ENCODE results near the gene LDAH. TPM values are rescaled to one million over a fixed set of nuclear protein-coding genes. Genes with fewer than 3 reads are reported as not detected.

Gene LDAH
- polyA plus RNA-seq, 1 donor from 2014 or later = 15.4 TPM

DNA sequence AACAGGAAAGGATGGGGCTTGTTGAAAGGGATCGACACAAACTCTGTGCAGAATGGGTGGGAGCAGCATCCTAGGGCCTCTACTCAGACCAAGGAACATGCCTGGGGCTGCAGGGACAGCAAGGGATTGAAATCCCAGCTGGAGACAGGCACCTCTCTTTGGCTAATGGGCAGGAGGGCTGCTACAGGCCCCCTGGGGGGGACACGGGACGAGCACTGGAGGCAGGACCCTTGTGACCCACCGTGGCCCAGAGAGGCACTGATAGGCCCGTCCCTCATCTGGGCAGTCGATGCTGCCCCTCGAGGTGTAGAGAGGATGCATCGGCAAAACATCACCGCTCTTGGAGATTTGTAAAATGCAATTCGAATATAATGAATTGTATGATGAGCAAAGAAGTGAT is 177.1 kb downstream of the LDAH start:
- no peak overlapping the region for H3K4me3 Mint-ChIP-seq
- peaks cover 6% of the 10 kb centered on the region for H3K36me3 Mint-ChIP-seq
- no peaks in the 10 kb centered on the region for H3K9me3 Mint-ChIP-seq
- peaks cover 32 to 34% (median 32%) of the 10 kb centered on the region in 3 donors for H3K4me1 Mint-ChIP-seq
- peak overlapping the region in 1 of 3 donors; percentile 42 for H3K27ac Mint-ChIP-seq
- no peaks in the 10 kb centered on the region for H3K27me3 Mint-ChIP-seq

DNA sequence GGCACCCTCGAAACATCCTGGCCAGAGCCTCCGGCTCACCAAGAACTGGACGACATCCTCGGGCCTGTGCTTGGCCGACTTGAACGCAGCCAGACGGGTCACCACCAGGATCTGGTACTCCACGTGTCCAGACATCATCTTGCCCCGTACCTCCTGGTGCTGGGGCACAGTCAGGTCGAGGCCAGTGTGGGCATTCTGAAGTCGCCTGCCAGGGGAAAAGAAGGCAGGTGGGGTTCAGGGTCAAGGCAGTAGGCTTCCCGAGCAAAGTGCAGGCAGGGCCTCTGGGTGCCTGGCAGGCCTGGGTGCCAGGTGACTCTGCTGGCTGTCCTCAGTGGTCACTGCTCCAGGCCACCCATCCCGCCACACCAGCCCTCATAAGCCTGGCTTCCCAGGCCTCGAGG is 177.6 kb downstream of the LDAH start:
- peaks cover 28 to 32% (median 30%) of the 10 kb centered on the region in 3 donors for H3K4me1 Mint-ChIP-seq
- no peak overlapping the region for H3K4me3 Mint-ChIP-seq
- no peaks in the 10 kb centered on the region for H3K27me3 Mint-ChIP-seq
- no peak overlapping the region for H3K27ac Mint-ChIP-seq
- peaks cover 6% of the 10 kb centered on the region for H3K36me3 Mint-ChIP-seq
- no peaks in the 10 kb centered on the region for H3K9me3 Mint-ChIP-seq

DNA sequence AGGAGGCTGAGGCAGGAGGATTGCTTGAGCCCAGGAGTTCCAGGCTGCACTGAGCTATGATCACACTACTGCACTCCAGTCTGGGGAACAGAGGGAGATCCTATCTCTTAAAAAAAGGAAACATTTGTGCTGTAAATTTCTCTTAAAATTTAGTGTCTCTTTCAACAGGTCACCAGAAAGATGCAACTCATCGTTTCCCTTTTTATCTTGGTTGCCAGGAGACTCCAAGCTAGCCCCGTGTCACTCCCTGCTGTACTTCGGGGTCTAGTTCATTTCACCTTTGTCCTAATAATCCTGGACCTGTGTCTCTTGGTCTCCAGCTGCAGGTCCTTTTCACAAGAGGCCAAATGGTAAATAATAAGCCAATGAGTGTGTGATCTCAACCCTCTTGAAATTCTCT is 179.1 kb downstream of the LDAH start:
- no peaks in the 10 kb centered on the region for H3K9me3 Mint-ChIP-seq
- peaks cover 16 to 22% (median 18%) of the 10 kb centered on the region in 3 donors for H3K4me1 Mint-ChIP-seq
- peak overlapping the region in 1 of 4 donors; percentile 50 for H3K4me3 Mint-ChIP-seq
- peaks cover 6% of the 10 kb centered on the region for H3K36me3 Mint-ChIP-seq
- H3K27me3 Mint-ChIP-seq = no peaks in the 10 kb centered on the region
- peak overlapping the region in 1 of 3 donors; percentile 72 for H3K27ac Mint-ChIP-seq

DNA sequence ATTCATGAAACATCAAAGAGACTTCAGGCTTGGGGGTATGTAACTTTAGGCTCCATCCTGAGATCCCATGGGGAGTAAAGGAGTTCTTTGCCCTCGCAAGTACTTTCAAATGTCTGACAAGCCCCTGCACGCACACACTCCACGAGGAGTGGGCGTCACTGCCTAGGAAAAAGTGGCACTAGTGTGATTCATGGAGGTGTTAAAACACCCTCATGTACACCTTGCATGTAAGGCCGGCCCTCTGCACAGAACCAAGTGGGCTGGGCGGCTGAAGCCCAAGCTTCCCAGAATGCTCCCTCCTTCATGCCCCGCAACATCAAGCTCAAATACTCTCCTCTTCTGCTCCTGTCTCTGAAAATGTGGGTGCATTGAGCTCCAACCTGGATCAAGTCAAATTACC is 179.8 kb downstream of the LDAH start:
- no peaks in the 10 kb centered on the region for H3K27me3 Mint-ChIP-seq
- H3K4me1 Mint-ChIP-seq = peaks cover 8 to 15% (median 10%) of the 10 kb centered on the region in 3 donors
- peaks cover 4% of the 10 kb centered on the region for H3K36me3 Mint-ChIP-seq
- no peaks in the 10 kb centered on the region for H3K9me3 Mint-ChIP-seq
- H3K4me3 Mint-ChIP-seq = peak overlapping the region in 1 of 4 donors; percentile 70
- no peak overlapping the region for H3K27ac Mint-ChIP-seq

- Mint-ChIP-seq H3K9me3 (no peaks in the 10 kb centered on the region), H3K4me3 (no peak overlapping the region), H3K36me3 (peaks cover 5% of the 10 kb centered on the region), H3K27ac (no peak overlapping the region), H3K4me1 (peaks cover under 1 to 7% (median 3%) of the 10 kb centered on the region in 3 donors), H3K27me3 (no peaks in the 10 kb centered on the region)
Observed at GRCh38 chr2:20642055-20642971, 180.6 kb downstream of the LDAH start.

- no peak overlapping the region for H3K27ac Mint-ChIP-seq
- H3K36me3 Mint-ChIP-seq = peaks cover 6% of the 10 kb centered on the region
- no peaks in the 10 kb centered on the region for H3K27me3 Mint-ChIP-seq
- H3K4me1 Mint-ChIP-seq = peaks cover 0 to 3% (median under 1%) of the 10 kb centered on the region in 3 donors
- H3K9me3 Mint-ChIP-seq = no peaks in the 10 kb centered on the region
- H3K4me3 Mint-ChIP-seq = no peak overlapping the region
Observed at GRCh38 chr2:20641123-20641985, 181.5 kb downstream of the LDAH start.

DNA sequence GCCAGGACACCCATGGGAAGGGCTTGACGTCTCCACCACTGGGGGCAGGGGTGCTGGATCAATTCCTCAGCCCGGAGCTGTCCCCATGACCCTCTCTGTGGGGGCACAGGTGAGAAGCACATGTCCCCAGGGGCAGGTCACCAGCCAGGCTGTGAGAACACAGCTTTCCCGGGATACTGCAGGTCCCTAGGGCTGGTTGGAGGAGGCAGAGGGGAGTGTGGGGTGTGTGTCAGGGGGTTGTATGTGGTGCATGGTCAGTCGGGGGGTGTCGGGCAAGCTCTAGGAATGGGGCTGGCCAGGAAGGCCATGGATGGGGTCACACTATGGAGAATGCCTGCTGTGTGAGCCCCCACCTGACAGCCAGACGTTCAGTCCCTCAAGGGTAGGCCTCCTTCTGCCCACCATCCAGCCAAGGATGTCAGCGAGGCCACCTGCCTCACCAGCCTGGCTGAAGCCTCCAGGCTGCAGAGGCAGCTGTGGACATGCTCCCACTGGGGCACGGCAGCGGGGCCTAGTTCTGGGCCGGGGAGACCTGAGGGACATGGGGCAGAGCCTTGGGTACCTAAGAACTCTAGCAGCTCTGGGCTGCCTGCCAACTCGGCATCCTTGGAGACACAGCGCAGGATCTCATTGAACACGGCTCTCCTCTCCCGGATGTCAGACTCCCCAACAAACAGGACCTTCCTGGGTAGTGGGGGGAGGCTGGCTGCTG is 182.3 kb downstream of the LDAH start:
- Mint-ChIP-seq H3K9me3 (no peaks in the 10 kb centered on the region), H3K27me3 (no peaks in the 10 kb centered on the region), H3K36me3 (peaks cover 9% of the 10 kb centered on the region), H3K27ac (no peak overlapping the region), H3K4me3 (no peak overlapping the region), H3K4me1 (peaks cover 0 to 5% (median 3%) of the 10 kb centered on the region in 3 donors)

DNA sequence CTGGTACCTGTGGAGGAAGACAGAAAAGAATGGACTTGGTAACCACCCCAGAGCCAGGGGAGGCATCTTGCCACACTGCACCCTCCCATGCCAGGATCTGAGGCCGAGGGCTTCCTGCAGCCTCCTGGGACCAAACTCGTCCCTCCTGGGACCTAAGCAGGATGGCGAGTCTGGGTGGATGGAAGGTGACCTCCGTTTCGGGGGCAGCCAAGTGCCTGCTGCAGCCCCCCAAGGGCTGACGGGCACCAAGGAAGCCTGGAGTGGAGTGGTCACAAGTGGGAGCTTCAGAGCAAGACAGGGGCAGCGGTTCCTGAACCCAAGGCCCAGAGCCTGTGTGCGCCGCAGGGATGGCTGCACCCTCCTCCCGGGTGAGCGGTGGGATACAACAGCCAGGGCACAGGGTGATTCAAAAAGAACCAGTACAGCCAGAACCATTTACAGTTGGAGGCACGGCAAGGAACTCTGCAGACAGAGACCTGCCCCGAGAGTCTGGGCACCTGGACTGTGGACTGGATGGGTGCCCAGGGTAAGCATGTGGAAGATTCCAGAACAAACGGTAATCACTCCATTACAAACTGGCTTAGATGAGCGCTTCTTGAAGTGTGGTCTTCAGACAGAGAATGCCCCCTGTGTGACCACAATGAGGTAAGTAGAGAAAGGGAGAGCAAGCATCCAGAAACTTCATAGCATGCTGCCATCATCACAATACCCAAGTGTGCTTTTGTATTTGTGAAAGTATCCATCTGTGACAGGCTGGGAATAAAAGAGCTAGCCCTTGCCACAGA is 184.1 kb downstream of the LDAH start:
- Mint-ChIP-seq H3K27me3 (no peaks in the 10 kb centered on the region), H3K4me1 (peaks cover 3 to 7% (median 3%) of the 10 kb centered on the region in 3 donors), H3K36me3 (peaks cover 9% of the 10 kb centered on the region), H3K4me3 (no peak overlapping the region), H3K9me3 (no peaks in the 10 kb centered on the region), H3K27ac (no peak overlapping the region)

DNA sequence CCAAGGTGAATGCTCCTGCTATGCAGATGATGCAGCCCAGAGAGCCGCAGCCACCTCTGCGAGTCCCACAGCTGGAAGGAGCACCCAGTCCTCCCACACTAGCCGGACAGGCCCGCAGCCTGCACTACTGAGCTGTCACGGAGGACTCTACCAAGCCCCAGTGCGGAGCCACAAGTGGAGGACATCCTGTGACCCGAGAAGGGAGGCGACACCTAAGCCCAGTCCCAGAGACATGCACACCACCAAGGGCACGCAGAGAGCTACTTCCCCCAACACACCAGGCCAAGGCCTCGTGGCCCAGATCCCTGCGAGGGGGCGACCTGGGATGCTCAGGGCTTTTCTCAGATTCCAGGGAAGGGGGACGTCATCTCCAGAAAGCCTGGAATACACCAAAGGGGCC is 184.9 kb downstream of the LDAH start:
- H3K4me1 Mint-ChIP-seq = peaks cover 3 to 6% (median 3%) of the 10 kb centered on the region in 3 donors
- peaks cover 9% of the 10 kb centered on the region for H3K36me3 Mint-ChIP-seq
- H3K27ac Mint-ChIP-seq = no peak overlapping the region
- no peaks in the 10 kb centered on the region for H3K9me3 Mint-ChIP-seq
- no peak overlapping the region for H3K4me3 Mint-ChIP-seq
- no peaks in the 10 kb centered on the region for H3K27me3 Mint-ChIP-seq

GRCh38 chr2:20637147-20637546 is 185.8 kb downstream of the LDAH start:
- Mint-ChIP-seq H3K36me3 (peaks cover 9% of the 10 kb centered on the region), H3K27ac (no peak overlapping the region), H3K27me3 (no peaks in the 10 kb centered on the region), H3K4me3 (no peak overlapping the region), H3K9me3 (no peaks in the 10 kb centered on the region), H3K4me1 (peaks cover 3 to 4% (median 3%) of the 10 kb centered on the region in 3 donors)

DNA sequence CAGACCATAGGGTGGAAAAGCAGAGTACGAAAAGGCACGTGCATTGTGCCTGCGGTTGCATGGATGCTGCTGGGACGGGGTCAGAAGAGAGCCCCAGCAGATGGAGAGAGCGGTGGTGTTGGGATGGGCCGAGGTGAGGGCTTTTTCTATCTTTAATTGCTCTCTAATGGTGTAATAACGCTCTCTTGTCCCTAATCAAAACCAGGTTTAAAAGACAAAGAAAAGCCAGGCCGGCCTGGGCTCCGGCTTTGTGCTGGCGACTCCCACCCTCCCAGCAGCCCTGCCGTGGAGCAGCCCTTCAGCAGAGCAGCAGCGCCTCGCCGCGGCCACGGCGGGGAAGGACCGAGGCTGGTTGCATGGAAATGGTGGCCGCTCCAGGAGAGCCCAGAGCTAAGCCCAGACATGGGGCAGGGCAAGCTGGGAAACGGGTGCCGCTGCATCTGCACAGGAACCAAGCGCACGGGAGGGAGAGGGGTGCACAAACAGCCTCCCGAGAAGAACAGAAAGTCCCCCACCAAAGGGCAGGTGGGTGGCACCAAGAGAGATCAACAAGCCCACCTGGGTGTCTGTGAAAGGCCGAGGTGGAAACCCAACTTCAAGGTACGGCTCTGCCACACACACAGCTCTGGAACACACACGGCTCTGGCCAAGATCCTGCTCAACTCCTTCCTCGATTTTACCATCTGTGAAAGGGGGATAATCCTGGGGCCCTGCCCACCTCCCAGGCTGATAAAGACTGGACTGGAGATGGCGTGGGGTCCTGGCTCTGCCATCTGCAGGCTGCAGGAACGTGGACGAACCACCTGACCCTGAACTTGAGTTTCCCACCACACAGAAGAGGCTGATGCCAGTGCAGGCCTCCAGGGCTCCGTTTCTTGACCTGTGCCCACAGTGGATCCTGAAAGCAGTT is 187.0 kb downstream of the LDAH start:
- Mint-ChIP-seq H3K9me3 (no peaks in the 10 kb centered on the region), H3K27me3 (no peaks in the 10 kb centered on the region), H3K27ac (no peak overlapping the region), H3K4me1 (peaks cover 3 to 4% (median 3%) of the 10 kb centered on the region in 3 donors), H3K4me3 (no peak overlapping the region), H3K36me3 (peaks cover 8% of the 10 kb centered on the region)

- Mint-ChIP-seq H3K4me3 (no peak overlapping the region), H3K27me3 (no peaks in the 10 kb centered on the region), H3K27ac (no peak overlapping the region), H3K9me3 (no peaks in the 10 kb centered on the region), H3K36me3 (peaks cover 11% of the 10 kb centered on the region), H3K4me1 (peaks cover 3 to 4% (median 3%) of the 10 kb centered on the region in 3 donors)
Observed at GRCh38 chr2:20635113-20635510, 187.8 kb downstream of the LDAH start.

- no peaks in the 10 kb centered on the region for H3K27me3 Mint-ChIP-seq
- H3K4me3 Mint-ChIP-seq = no peak overlapping the region
- H3K4me1 Mint-ChIP-seq = peaks cover 3 to 4% (median 3%) of the 10 kb centered on the region in 3 donors
- H3K27ac Mint-ChIP-seq = no peak overlapping the region
- no peaks in the 10 kb centered on the region for H3K9me3 Mint-ChIP-seq
- H3K36me3 Mint-ChIP-seq = peaks cover 11% of the 10 kb centered on the region
Observed at GRCh38 chr2:20634507-20635112, 188.3 kb downstream of the LDAH start.
